HG02571 (cell line): Measurements from ENCODE around the gene C1QTNF6.
"Not testable (repeated sequence)": the region's sequence is repeated elsewhere in the genome, so short reads cannot be mapped to it uniquely, and the experiment has no call there.

Experiments used
- ATAC-seq: cut with Tn5 transposase; IDR thresholded peaks from one replicate; pipeline ENCODE4 v1.9.1; 2021; ENCODE audit warnings: mild to moderate bottlenecking, moderate library complexity; ENCODE audit not compliant: unreplicated experiment

C1QTNF6 gene

GRCh38 chr22:37178350-37179125, 9.5 kb downstream of the C1QTNF6 start:
- ATAC-seq: no peak

- ATAC-seq: no peak
These were observed 10.3 kb downstream of the C1QTNF6 start for GRCh38 chr22:37177755-37178154.

GRCh38 chr22:37177221-37177620, 10.8 kb downstream of the C1QTNF6 start:
- ATAC-seq: no peak

- no peak for ATAC-seq
These were observed 11.5 kb downstream of the C1QTNF6 start for GRCh38 chr22:37176464-37177061.

- ATAC-seq: no peak
These were observed 12.4 kb downstream of the C1QTNF6 start for GRCh38 chr22:37175414-37176281.

- ATAC-seq: no peak
These were observed 13.1 kb downstream of the C1QTNF6 start for GRCh38 chr22:37174964-37175363.

- ATAC-seq: no peak
These were observed 14.3 kb downstream of the C1QTNF6 start for GRCh38 chr22:37173709-37174108.

- no peak for ATAC-seq
These were observed 15.5 kb downstream of the C1QTNF6 start for GRCh38 chr22:37172266-37173245.

GRCh38 chr22:37171662-37172061, 16.4 kb downstream of the C1QTNF6 start:
- ATAC-seq: no peak

- ATAC-seq: not testable (repeated sequence)
These were observed 17.2 kb downstream of the C1QTNF6 start for GRCh38 chr22:37170689-37171405.

GRCh38 chr22:37169947-37170688, 17.9 kb downstream of the C1QTNF6 start:
- no peak for ATAC-seq

- ATAC-seq: no peak
These were observed 18.6 kb downstream of the C1QTNF6 start for GRCh38 chr22:37169406-37169805.

GRCh38 chr22:37167981-37168647, 19.9 kb downstream of the C1QTNF6 start:
- no peak for ATAC-seq

GRCh38 chr22:37167176-37167980, 20.7 kb downstream of the C1QTNF6 start:
- no peak for ATAC-seq

- no peak for ATAC-seq
These were observed 21.4 kb downstream of the C1QTNF6 start for GRCh38 chr22:37166675-37167066.

- ATAC-seq: no peak
These were observed 21.9 kb downstream of the C1QTNF6 start for GRCh38 chr22:37165940-37166674.

- no peak for ATAC-seq
These were observed 23.0 kb downstream of the C1QTNF6 start for GRCh38 chr22:37165066-37165465.
